Measurements from ENCODE around the gene PLEK2.
"Not testable (repeated sequence)": the region's sequence is repeated elsewhere in the genome, so short reads cannot be mapped to it uniquely, and the experiment has no call there.

The PLEK2 gene, protein sequence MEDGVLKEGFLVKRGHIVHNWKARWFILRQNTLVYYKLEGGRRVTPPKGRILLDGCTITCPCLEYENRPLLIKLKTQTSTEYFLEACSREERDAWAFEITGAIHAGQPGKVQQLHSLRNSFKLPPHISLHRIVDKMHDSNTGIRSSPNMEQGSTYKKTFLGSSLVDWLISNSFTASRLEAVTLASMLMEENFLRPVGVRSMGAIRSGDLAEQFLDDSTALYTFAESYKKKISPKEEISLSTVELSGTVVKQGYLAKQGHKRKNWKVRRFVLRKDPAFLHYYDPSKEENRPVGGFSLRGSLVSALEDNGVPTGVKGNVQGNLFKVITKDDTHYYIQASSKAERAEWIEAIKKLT

DNA sequence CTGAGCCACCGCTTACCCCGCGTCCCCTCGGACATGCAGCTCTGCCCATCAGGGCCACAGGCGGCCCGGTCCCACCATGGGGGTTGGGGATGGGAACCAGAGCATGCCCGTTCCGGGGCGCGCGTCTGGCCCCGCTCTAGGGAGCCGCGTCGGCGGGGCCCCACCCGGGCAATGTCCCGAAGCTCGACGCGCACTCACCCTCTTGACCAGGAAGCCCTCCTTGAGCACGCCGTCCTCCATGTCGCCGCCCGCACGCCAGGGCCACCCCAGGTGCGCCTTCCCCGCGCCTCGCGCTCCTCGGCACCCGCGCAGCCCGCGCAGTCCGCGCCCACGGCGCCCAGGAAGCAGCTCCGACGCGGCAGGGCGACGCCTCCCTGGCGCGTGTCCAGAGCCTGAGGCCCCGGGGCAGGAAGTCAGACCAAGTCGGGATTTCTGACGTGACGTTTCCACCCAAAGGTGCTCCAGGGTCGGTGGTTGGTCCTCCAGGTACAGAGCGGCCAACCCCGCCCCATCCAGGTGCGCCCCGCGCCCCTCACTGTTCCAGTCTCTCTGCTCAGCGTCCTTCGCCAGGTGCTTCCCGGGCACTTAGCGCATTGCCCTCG, at the start of gene PLEK2:
Gene PLEK2, minus strand, starts transcription at position 346 of the 602 bp plus-strand sequence. Its CDS starts 106 bp downstream, at position 240.
- peak; percentile 84 for DNase-seq (ENCODE audit: low spot score)

DNA sequence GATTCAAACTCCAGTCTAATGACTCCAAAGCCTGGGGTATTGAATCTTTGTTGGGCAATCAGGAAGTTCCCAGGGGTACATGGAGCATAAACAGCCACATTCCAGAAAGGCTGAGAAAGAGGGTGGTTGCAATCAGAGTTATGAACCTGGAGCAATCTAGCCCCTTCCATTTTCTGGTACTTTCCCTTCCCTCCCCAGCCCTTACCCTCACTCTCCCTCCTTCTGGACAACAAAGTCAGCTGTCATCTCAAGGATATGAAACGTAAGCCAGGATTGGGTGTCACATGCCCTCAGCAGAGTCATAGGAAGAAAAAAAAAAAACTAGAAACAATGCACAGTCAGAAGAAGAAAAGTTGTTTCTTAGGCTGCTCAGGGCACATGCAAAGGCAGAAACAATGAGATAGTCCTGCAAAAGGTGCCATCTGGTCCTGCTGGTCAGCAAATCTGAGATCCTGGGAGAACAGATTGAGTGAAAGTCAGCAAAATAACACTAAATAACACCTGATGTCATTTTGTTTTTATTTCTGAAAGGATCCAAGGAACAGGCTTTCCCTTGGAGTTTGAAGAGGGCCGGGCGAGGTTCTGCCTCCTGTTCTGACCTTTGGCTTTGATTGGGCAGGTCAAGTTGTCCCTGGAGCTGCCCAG, 49.5 kb upstream of the PLEK2 start:
- DNase-seq (ENCODE audit: low spot score): peak; percentile 15

DNA sequence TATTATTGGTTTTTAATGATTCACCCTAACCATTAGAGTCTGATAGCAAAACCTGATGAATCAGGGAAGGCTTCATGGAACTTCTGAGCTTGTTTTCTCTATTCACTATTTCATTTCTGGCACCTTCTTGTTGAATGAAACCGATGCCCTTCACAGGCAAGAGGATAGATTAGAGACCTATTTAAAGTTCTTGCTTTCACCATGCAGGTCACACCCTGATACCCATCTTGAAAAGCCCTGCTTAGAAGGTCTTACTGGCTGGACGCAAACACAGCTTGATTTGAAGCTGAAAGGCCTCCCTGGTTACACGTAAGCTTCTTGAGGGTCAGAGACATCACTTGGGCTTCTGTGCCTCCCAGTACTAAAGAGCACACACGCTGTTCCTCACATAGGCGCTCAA, 47.4 kb upstream of the PLEK2 start:
- DNase-seq (ENCODE audit: low spot score): no peak

DNA sequence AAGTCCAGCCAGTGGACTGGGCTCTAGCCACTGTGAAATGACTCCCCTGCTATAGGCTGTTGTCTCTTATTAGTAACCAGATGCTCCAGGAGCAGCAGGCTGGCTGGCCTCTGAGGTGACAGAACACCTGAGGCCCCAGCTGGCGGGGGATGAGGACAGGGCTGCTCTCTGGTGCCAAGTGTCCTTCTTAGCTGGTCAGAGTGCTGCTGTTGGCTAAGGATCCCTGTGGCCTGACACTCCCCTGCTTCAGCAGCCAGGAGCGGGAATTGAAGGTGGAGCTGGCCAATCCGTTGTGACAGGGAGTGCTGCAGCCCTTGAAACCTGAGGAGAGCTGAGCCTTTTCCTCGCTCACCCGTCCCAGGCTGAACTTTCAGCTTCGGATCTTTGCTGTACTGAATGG, 45.8 kb upstream of the PLEK2 start:
- DNase-seq (ENCODE audit: low spot score): no peak

DNA sequence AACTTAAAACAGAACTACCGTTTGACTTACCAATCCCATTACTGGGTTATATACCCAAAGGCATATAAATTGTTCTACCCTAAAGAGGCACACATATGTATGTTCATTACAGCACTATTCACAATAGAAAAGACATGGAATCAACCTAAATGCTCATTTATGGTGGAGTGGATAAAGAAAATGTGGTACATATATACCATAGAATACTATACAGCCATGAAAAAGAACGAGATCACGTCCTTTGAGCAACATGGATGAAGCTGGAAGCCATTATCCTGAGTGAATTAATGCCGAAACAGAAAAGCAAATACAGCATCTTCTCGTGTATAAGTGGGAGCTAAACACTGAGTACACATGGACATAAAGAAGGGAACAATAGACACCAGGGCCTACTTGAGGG, 44.8 kb upstream of the PLEK2 start:
- no peak for DNase-seq (ENCODE audit: low spot score)

DNA sequence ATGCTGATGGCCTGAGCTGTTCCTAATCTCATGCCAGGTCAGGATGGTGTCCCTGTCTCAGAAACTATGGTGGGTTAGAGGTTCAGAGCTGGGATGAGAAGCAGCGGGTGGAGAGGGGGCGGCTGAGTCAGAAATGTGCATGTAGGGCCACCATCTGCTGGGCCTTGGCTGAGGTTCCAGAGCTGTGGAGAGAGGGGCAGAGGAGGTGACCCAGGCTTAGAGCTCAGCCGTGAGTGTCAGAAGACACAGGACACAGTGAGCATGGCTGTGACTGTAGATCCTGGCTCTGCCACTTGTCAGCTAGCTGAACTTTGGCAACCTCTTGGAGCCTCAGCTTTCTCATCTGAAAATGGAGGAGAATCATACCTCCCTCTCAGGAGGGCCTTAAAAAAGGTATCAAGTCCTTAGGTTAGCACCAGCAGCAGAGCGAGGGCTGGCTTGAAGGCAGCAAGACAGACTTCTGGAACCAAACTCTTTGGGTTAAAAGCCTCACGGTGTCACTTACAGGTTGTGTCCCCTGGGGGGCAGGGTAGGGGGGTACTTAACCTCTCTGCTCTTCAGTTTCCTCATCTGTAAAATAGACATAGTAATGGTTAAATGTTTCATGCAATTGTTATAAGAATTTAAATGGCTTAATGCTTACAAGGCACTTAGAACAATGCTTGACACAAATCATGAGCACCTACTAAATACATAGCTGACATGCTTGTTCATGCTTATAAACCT, 41.8 kb upstream of the PLEK2 start:
- DNase-seq (ENCODE audit: low spot score): no peak

DNA sequence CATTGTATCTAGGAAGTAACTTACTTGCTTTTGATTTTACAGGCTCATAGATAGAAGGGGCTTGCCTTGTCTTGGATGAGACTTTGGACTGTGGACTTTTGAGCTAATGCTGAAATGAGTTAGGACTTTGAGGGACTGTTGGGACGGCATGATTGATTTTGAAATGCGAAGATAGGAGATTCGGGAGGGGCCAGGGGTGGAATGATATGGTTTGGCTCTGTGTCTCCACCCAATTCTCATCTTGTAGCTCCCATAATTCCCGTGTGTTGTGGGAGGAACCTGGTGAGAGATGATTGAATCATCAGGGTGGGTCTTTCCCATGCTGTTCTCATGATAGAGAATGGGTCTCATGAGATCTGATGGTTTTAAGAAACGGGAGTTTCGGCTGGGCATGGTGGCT, 39.7 kb upstream of the PLEK2 start:
- not testable (repeated sequence) for DNase-seq (ENCODE audit: low spot score)

DNA sequence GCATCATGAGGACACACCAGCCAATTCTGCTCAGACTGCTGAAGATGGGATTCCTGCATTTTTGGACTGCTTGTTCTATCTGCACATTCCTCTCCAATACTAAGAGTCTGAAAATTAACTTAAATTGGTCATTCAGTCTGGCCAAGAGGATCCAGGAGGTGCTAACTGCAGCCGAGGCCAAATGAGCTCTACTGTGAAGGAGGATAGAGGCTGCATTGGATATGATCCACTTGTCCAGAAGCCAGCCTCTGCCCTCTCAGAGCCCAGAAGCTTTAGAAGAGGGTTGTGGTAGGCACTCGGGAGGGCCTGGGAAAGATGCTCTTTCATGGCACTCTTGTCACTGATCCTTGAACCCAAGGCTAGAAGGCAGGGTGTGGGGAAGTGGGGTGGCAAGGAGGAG, 37.1 kb upstream of the PLEK2 start:
- no peak for DNase-seq (ENCODE audit: low spot score)

DNA sequence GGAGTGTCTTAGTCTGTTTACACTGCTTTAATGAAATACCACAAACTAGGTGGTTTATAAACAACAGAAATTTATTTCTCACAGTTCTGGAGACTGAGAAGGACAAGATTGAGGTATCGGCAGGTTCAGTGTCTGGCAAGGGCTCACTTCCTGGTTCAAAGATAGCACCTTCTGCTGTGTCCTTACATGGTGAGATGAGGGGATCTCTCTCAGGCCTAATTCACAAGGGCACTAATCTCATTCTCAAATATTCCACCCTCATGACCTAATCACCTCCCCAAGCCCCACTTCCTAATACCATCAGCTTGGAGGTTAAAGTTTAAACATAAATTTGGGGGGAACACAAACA, 35.0 kb upstream of the PLEK2 start:
- DNase-seq (ENCODE audit: low spot score): no peak

DNA sequence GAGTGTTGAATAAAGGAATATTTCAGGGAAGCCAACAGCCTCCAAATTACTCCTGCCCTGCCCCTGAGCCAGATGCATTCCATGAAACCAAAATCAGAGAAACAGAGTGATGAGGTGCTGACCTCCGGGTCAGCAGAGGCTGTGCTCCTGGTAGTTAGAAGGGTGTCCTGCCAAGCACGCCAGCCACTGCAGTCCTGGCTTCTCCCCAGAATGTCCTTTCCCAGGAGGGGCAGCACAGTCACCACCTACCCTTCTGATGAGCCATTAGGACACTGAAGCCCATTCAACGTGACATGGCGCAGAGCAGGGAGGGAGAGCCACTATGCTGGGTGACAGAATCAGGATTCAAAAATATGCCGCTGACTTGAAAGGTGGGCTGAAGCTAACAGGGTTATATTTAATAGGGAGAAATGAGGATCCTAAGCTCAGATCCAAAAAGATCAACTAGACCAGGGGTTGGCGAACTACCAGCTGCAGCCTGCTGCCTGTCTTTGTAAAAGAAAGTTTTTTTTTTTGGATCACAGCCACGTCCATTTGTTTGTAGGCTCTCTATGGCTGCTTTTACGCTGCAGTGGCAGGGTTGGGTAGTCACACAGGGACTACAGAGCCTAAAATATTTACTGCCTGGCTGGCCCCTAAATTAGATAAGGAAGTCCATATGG, 34.5 kb upstream of the PLEK2 start:
- DNase-seq (ENCODE audit: low spot score): no peak

DNA sequence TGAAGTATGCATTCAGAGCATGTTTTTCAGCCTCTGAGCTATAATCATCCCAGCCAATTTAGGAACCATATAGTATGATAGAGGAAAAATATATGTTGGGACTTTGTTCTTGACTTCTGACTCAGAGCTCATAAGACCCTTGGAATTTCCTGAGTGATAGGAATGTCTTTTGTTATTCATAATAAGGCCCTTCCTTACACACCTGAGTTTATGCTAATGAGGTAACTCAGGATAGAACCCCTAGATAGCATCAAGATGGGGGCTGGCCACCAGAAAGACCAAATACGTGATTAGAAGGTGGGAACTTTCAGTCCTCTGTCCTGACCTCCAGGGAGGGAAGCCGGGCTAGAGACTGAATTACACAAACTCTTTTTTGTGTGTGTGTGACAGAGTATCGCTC, 32.4 kb upstream of the PLEK2 start:
- no peak for DNase-seq (ENCODE audit: low spot score)

DNA sequence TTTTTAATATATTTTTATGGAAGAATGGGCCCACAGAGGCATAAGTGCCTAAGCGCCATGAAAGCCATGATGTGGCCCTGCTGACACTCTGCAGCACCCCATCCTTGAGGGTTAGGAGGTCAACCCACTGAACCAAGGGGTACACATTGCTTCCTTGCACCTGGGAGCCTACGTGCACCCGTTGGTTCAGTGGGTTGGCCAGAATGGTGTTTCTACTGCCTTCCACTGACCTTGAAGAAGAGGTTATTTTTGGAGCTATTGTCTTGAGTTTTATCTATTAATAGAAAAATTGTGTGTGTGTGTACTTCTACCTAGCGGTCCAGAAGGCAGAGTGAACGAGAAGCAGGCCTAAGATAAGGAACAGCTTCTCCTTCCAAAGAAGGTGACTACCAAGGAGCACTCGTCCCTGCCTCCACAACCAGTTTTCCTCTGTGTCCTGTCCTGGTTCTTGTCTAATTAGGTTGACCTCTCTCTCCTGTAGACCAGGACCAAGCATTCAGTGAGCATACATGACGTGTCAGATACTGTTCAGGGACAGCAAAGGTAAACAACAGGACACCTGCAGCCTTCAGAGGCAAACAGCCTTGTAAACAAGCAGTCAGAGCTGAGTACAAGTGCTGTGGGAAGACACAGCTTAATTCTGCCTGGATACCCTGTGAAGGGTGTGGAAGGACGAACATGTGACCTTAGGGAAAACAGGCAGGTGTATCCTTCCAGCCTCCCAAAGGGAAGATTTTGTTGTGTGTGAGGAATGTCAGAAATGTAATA, 30.4 kb upstream of the PLEK2 start:
- DNase-seq (ENCODE audit: low spot score): no peak

DNA sequence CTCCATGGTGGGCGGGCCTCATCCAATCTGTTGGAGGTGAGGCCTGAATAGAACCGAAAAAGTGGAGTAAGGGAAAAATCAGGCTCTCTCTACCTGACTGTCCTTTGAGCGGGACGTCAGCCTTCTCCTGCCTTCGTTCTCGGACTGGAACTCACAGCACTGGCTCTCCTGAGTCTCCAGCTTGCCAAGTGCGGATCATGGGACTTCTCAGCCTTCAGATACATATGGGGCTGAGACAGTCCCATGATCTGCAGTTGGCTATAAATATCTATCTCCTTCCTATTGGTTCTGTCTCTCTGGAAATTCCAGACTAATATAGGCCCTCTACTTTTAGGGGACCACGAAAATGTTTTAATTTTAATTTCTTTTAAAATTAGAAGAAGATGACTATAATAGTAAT, 29.7 kb upstream of the PLEK2 start:
- DNase-seq (ENCODE audit: low spot score): no peak

DNA sequence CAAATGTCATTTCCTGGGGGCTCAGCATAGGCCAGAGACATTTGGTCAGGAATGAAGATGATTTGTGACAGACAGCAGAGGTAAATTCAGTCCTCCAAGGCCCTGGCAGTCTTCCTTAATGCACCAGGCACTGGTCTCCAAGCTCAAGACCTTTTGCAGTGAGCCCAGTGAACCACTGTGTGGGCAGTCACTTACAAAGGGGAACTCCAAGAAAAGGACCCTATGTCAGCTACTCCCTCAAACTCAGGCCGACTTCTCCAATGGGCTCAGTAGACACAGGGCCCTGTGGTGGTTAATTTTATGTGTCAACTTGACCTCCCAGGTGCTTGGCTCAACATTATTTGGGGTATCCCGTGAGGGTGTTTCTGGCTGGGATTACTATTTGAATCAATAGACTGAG, 29.3 kb upstream of the PLEK2 start:
- DNase-seq (ENCODE audit: low spot score): no peak

DNA sequence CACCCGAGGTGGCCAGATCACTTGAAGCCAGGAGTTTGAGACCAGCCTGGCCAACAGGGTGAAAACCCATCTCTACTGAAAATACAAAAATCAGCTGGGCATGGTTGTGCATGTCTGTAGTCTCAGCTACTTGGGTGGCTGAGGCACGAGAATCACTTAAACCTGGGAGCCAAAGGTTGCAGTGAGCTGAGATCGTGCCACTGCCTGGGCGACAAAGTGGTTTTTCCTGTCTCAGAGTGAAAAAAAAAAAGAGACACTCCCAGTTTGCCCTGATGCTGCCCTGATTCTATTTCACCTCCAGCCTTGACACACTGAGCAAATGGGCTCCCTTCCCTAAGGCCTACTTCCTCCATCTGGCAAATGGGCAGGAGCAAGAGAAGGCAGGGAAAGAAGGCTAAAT, 28.5 kb upstream of the PLEK2 start:
- no peak for DNase-seq (ENCODE audit: low spot score)

DNA sequence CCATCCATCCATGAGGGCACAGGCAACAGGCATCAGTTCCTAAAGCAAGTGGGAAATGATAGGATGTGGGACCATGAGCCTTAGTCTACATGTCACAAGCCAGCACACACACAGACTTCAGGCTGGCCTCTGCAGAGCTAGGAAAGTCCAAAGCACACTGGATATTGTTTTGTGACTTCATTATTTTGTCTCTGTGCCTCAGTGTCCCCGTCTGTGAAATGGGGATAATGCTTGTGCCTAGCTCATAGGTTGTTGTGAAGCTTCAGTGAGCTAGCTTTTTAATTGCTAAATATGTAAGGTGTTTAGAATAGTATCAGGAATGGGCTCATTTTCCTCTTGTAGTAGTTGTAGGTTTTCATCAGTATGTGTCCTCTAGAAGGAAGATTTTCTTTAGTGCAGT, 27.0 kb upstream of the PLEK2 start:
- no peak for DNase-seq (ENCODE audit: low spot score)

DNA sequence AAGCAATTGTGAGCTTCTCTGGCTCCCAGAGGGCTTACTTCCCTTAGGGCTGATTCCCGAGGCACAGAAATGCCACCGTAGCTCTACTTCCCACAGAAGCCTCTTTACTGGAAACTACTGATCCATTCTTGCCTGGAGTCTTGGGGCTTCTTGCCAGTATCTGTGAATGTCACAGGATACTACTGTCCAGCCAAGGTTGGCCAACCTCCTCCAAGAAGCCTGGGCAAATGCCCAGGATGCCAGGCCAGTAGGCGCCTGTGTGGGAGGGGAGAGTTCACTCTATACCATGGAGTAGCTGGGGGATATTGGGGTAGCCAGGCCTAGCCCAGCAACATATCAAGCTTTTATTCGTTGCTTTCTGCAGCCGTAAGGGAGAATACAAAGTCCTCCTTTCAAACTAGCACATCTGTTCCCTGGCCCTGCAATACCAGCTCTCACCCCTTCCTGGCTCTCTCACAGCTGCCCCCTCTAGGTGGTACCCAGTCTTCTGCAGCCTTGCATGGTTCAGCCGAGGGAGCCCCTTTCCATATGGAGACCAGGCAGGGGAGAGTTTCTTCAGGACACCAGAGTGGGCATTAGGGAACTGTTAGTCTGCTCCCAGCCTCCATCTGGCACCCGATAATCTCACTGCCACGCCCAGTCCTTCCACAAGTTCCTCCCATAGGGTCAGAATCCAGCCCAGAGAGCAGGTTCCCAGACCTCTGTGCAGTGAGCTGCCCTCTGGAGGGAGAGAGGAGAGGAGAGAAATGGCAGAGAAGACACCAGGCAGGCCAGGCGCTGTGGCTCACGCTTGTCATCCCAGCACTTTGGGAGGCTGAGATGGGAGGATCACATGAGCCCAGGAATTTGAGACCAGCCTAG, 24.3 kb upstream of the PLEK2 start:
- no peak for DNase-seq (ENCODE audit: low spot score)

DNA sequence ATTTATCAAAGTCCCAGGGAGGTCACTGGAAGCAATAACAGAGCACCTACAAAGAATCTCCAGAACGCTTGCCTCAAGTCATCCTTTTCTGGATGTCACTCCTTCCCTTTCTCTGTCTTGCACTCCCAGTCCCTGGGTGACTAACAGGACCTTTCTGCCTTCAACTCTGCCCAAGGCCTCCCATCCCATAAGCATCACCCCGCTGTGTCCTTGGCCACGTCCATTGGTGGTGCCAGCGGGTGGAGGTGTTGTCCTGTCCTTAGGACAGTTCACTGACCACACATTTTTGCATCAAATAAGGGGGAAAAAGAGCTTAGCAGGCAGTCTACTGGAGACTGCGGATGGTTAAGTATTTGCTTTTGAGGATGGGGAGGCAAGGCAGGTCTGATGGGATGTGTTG, 23.6 kb upstream of the PLEK2 start:
- DNase-seq (ENCODE audit: low spot score): no peak

DNA sequence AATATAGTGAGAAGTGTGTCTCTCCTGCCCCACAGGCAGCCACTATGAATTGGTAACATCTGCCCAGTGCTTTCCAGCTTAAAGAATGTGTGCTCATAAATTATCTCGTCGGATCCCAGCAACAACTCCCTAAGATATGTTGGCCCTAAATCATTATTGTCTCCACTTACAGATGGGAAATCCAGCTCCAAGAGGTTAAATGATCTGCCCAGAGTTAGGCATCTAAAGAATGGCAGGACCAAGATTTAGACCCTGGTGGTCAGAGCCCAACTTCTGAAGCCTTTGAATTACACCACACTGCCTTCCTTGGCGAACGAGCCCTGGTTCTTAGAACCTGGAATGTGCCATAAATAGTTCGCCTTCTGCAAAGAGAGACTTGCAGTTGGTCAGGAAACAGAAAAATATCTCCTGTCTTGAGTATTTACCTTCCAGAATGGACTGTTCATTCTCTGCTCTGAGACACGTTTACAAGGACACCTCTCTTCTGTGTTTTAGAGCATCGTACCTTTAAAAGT, 20.1 kb upstream of the PLEK2 start:
- no peak for DNase-seq (ENCODE audit: low spot score)

DNA sequence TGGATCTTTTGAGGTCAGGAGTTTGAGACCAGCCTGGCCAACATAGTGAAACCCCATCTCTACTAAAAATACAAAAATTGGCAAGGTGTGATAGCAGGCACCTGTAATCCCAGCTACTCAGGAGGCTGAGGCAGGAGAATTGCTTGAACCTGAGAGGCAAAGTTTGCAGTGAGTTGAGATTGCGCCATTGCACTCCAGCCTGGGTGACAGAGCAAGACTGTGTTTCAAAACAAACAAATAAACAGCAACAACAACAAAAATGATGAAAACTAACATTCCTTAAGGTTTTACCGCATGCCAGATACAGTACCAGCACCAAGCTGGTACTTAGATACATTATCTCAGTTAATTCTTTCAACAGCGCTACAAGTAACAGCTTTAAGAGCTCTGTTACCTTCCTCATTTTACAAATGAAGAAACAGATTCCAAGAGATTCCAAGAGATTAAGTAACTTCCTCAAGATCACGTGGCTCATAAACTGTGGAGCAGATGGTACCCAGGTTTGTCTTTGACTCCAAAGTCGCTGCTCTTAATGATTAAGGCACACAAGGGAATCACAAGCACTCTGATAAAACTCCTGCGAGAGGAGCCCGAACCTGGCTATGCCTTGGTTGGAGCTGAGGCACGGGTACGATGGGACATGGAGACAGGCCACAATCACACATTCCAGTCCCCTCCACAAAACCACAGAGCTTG, 17.7 kb upstream of the PLEK2 start:
- no peak for DNase-seq (ENCODE audit: low spot score)
